NT2/D1 (cell line): Measurements from ENCODE around the gene RAC2.

ENCODE experiments used
- DNase-seq: peaks from one replicate; pipeline ENCODE4 v3.0.0-alpha.2; 2011; ENCODE audit warnings: low read depth, low spot score
- H3K27me3 ChIP-seq: 2 replicates; pipeline ENCODE4 v1.6.0; 2011; ENCODE audit warnings: mild to moderate bottlenecking; ENCODE audit not compliant: insufficient read length, insufficient read depth
- H3K36me3 ChIP-seq: 2 replicates; pipeline ENCODE4 v1.6.1; 2011; ENCODE audit warnings: mild to moderate bottlenecking, low read length, mixed read lengths; ENCODE audit not compliant: insufficient read depth, insufficient read length
- H3K4me1 ChIP-seq: 2 replicates; pipeline ENCODE4 v1.5.1; 2011; ENCODE audit not compliant: insufficient read depth, insufficient read length
- H3K4me3 ChIP-seq: 2 replicates; pipeline ENCODE4 v1.5.1; 2011; ENCODE audit warnings: low read depth; ENCODE audit not compliant: insufficient read length
- H3K9ac ChIP-seq: 2 replicates; pipeline ENCODE4 v1.6.0; 2011; ENCODE audit warnings: low read depth; ENCODE audit not compliant: insufficient read length
- H3K9me3 ChIP-seq: 2 replicates; pipeline ENCODE4 v1.5.1; 2011; ENCODE audit warnings: mild to moderate bottlenecking, low read length; ENCODE audit not compliant: insufficient read depth
- SUZ12 ChIP-seq: IDR thresholded peaks from 2 replicates; pipeline ENCODE4 v1.6.1; 2011; ENCODE audit not compliant: insufficient read length, insufficient read depth; ENCODE audit errors: extremely low read depth
- YY1 ChIP-seq: IDR thresholded peaks from 2 replicates; pipeline ENCODE4 v1.6.1; 2011; ENCODE audit not compliant: insufficient read length, insufficient read depth
- ZNF274 ChIP-seq: IDR thresholded peaks from 2 replicates; pipeline ENCODE4 v1.6.1; 2011; ENCODE audit warnings: mild to moderate bottlenecking, low read depth, low read length

RAC2 gene

GRCh38 chr22:37219533-37219932, 24.5 kb downstream of the RAC2 start:
- Histone ChIP-seq H3K4me1 (no peaks in the 10 kb centered on the region), H3K36me3 (no peaks in the 10 kb centered on the region)

GRCh38 chr22:37218771-37219411, 25.2 kb downstream of the RAC2 start:
- Histone ChIP-seq H3K27me3 (no peaks in the 10 kb centered on the region), H3K9me3 (no peaks in the 10 kb centered on the region; the same call in 1 of the 2 replicates), H3K4me3 (no peak overlapping the region), H3K36me3 (no peaks in the 10 kb centered on the region), H3K4me1 (no peaks in the 10 kb centered on the region), H3K9ac (no peak overlapping the region)
- TF ChIP-seq YY1 (no peak), ZNF274 (no peak), SUZ12 (no peak)
- DNase-seq, result no peak

More at GRCh38 chr22:37219533-37219932, 24.5 kb downstream of the RAC2 start:
- TF ChIP-seq ZNF274 (no peak), YY1 (no peak), SUZ12 (no peak)
- Histone ChIP-seq H3K27me3 (no peaks in the 10 kb centered on the region), H3K9me3 (no peaks in the 10 kb centered on the region; the same call in 1 of the 2 replicates), H3K9ac (no peak overlapping the region), H3K4me3 (no peak overlapping the region)
- no peak for DNase-seq

GRCh38 chr22:37218399-37218770, 25.7 kb downstream of the RAC2 start:
- TF ChIP-seq SUZ12, result no peak
- TF ChIP-seq YY1, result no peak
- TF ChIP-seq ZNF274, result no peak
- H3K4me3 ChIP-seq, result no peak overlapping the region
- no peaks in the 10 kb centered on the region for H3K4me1 ChIP-seq
- no peaks in the 10 kb centered on the region for H3K27me3 ChIP-seq
- H3K9ac ChIP-seq, result no peak overlapping the region
- DNase-seq, result no peak
- H3K9me3 ChIP-seq, result no peaks in the 10 kb centered on the region; the same call in 1 of the 2 replicates
- no peaks in the 10 kb centered on the region for H3K36me3 ChIP-seq

GRCh38 chr22:37215890-37216289, 28.2 kb downstream of the RAC2 start:
- Histone ChIP-seq H3K36me3 (no peaks in the 10 kb centered on the region), H3K9me3 (no peaks in the 10 kb centered on the region), H3K9ac (no peak overlapping the region), H3K27me3 (peaks cover 6% of the 10 kb centered on the region), H3K4me1 (peaks cover 5% of the 10 kb centered on the region), H3K4me3 (no peak overlapping the region)
- TF ChIP-seq ZNF274 (no peak), SUZ12 (no peak), YY1 (no peak)
- no peak for DNase-seq

GRCh38 chr22:37214731-37215030, 29.4 kb downstream of the RAC2 start:
- peaks cover 5% of the 10 kb centered on the region for H3K4me1 ChIP-seq
- DNase-seq, result no peak
- no peak for TF ChIP-seq ZNF274
- no peak for TF ChIP-seq YY1
- no peak for TF ChIP-seq SUZ12
- H3K4me3 ChIP-seq, result no peak overlapping the region
- H3K36me3 ChIP-seq, result no peaks in the 10 kb centered on the region
- H3K27me3 ChIP-seq, result peaks cover 9% of the 10 kb centered on the region
- no peak overlapping the region for H3K9ac ChIP-seq
- no peaks in the 10 kb centered on the region for H3K9me3 ChIP-seq

- TF ChIP-seq YY1, result no peak
- TF ChIP-seq SUZ12, result no peak
- no peak for TF ChIP-seq ZNF274
- DNase-seq, result no peak
- no peaks in the 10 kb centered on the region for H3K36me3 ChIP-seq
- no peak overlapping the region for H3K9ac ChIP-seq
- peaks cover 9% of the 10 kb centered on the region for H3K27me3 ChIP-seq
- no peak overlapping the region for H3K4me3 ChIP-seq
- H3K9me3 ChIP-seq, result no peaks in the 10 kb centered on the region
- peaks cover 5% of the 10 kb centered on the region for H3K4me1 ChIP-seq
These were observed 29.9 kb downstream of the RAC2 start for GRCh38 chr22:37213941-37214730.

GRCh38 chr22:37213218-37213855, 30.7 kb downstream of the RAC2 start:
- H3K4me3 ChIP-seq, result no peak overlapping the region
- peaks cover 9% of the 10 kb centered on the region for H3K27me3 ChIP-seq
- no peaks in the 10 kb centered on the region for H3K36me3 ChIP-seq
- no peak for TF ChIP-seq YY1
- TF ChIP-seq SUZ12, result no peak
- no peak for TF ChIP-seq ZNF274
- peaks cover 5% of the 10 kb centered on the region for H3K4me1 ChIP-seq
- no peak for DNase-seq
- H3K9me3 ChIP-seq, result no peaks in the 10 kb centered on the region
- no peak overlapping the region for H3K9ac ChIP-seq
